ENCODE results near the gene ZCCHC14.
"Not testable (repeated sequence)": the region's sequence is repeated elsewhere in the genome, so short reads cannot be mapped to it uniquely, and the experiment has no call there.

The ZCCHC14 gene

DNA sequence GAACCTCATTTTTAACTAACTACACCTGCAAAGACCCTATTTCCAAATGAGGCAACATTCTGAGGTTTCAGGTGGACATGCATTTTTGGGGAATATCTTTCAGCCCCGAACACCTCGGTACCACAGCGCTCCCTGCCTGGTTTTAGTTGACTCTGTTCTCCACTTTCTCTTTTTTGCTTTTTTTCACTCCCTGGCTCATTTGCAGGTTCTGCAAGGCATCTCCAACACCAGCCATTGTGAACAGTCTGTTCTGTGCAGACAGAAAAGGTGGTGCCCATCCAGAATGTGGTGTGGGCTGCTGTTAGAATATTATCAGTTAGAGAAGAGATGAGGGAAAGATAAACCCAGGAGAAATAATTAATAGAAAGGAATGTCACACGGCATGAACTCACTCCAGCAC, 32.5 kb upstream of the ZCCHC14 start:
- Histone ChIP-seq H3K4me1 (no peaks in the 10 kb centered on the region), H3K4me2 (no peak overlapping the region), H3K9ac (no peak overlapping the region), H3K9me3 (peaks cover 23% of the 10 kb centered on the region), H3K27ac (no peak overlapping the region), H4K20me1 (no peaks in the 10 kb centered on the region), H3K4me3 (no peak overlapping the region), H3K36me3 (no peaks in the 10 kb centered on the region), H3K27me3 (no peaks in the 10 kb centered on the region)
- TF ChIP-seq Cebpa-rat (IDR thresholded peaks at IDR 0.05): no peak

DNA sequence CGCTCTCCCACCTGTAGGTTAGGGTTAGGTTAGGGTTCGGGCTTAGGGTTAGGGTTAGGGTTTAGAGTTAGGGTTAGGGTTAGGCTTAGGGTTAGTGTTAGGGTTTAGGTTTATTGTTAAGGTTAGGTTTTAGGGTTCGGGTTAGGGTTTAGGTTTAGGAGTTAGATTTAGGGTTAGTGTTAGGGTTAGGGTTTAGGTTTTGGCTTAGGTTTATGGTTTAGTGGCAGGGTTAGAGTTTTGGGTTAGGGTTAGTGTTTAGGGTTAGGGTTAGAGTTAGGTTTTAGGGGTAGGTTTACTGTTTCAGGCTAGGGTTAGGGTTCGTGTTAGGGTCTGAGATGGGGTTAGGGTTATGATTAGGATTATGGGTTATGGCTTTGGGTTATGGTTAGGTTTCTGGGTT, 31.6 kb upstream of the ZCCHC14 start:
- Histone ChIP-seq H3K4me1 (no peaks in the 10 kb centered on the region), H3K4me3 (no peak overlapping the region), H3K9me3 (peaks cover 15% of the 10 kb centered on the region), H3K9ac (no peak overlapping the region), H3K36me3 (no peaks in the 10 kb centered on the region), H3K27ac (no peak overlapping the region), H4K20me1 (no peaks in the 10 kb centered on the region), H3K4me2 (no peak overlapping the region), H3K27me3 (no peaks in the 10 kb centered on the region)
- no peak for TF ChIP-seq Cebpa-rat (IDR thresholded peaks at IDR 0.05)

DNA sequence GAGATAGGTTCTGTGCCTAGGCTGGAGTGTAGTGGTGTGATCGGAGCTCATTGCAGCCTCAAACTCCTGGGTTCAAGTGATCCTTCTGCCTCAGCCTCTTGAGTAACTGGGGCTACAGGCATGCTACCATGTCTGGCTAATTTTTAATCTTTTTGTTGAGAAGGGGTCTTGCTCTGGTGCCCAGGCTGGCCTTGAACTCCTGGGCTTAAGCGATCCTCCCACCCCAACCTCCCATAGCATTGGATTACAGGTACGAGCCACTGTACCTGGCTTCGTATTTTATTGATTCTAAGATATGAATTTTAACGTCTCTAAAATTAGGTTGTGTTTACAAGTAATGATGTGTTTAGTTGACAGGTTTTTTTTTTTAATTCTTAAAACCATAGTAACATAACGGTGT, 30.8 kb upstream of the ZCCHC14 start:
- not testable (repeated sequence) for H3K36me3 ChIP-seq, H3K4me1 ChIP-seq, H3K9me3 ChIP-seq, H3K27ac ChIP-seq, H3K27me3 ChIP-seq, H3K4me3 ChIP-seq, H3K4me2 ChIP-seq, H3K9ac ChIP-seq, H4K20me1 ChIP-seq

DNA sequence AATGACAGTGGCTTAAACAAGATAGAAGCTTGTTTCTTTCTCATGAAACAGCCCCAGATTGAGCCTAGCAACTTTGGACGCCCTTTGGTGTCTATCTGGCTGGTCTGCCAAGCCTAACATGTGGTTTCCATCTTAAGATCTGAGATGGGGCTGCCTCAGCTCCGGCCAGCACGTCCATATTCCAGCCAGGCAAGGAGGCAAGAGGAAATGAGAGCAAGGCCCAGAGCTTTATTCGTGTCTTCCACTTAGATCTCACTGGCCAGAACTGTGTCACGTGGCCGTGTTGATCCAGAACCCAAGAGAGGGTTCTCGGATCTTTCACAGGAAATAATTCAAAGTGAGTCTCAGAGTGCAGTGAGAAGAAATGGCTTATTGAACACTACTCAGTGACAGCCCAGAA, 28.9 kb upstream of the ZCCHC14 start:
- H3K4me1 ChIP-seq, H3K9me3 ChIP-seq, H4K20me1 ChIP-seq, H3K4me2 ChIP-seq, H3K4me3 ChIP-seq, H3K9ac ChIP-seq, H3K27me3 ChIP-seq, H3K27ac ChIP-seq, H3K36me3 ChIP-seq: not testable (repeated sequence)

DNA sequence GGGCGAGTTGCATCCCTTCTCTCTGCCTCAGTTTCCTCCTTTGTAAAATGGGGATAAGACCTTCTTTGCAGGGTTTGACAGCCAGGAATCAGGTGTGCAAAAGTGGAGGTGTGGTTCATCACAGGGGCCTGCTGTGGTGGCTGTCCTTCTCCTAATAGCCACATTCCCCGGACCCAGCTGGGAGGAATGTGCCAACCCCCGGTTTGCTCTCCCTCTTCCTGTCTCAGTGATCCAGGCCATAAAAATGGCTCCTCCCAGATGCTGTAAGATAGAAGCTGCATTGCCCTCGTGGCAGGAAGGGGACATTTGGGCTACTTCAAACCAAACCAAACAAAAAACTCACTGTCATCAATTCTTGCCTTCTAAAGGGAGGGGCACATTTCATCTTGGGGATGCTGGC, 26.3 kb upstream of the ZCCHC14 start:
- not testable (repeated sequence) for H3K36me3 ChIP-seq, H3K27ac ChIP-seq, H4K20me1 ChIP-seq, H3K9me3 ChIP-seq, H3K4me1 ChIP-seq, H3K27me3 ChIP-seq, H3K4me2 ChIP-seq, H3K9ac ChIP-seq, H3K4me3 ChIP-seq

DNA sequence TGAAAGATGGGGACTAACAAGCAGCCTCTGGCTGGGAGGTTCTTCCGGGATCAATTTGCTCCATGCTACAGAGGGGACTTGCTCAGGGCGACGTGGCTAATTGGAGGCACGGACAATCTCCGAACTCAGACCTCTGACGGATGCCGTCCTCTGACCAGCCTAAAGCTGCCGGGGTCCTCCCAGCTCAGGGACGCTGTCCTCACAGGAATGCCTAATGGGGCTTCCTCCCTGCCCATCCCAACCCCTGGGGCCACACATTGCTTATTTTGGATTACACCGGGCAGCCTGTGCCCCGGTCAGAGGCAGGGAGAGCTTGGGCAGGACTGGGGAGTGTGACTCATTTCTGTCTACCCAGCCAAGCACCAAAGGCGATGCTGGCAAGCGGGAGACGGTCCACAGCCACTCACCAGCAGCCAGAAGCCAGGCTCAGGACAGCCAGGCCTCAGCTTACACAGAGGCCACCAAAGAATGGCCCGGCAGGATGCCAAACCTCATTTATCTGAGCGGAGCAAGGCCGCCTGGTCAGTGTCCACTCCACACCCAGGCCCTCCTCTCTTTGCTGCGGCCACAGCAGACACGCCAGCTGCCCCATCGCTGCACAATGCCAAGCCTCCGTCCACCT, 25.7 kb upstream of the ZCCHC14 start:
- not testable (repeated sequence) for H3K9me3 ChIP-seq, H4K20me1 ChIP-seq, H3K4me3 ChIP-seq, H3K36me3 ChIP-seq, H3K4me2 ChIP-seq, H3K27me3 ChIP-seq, H3K27ac ChIP-seq, H3K4me1 ChIP-seq, H3K9ac ChIP-seq

DNA sequence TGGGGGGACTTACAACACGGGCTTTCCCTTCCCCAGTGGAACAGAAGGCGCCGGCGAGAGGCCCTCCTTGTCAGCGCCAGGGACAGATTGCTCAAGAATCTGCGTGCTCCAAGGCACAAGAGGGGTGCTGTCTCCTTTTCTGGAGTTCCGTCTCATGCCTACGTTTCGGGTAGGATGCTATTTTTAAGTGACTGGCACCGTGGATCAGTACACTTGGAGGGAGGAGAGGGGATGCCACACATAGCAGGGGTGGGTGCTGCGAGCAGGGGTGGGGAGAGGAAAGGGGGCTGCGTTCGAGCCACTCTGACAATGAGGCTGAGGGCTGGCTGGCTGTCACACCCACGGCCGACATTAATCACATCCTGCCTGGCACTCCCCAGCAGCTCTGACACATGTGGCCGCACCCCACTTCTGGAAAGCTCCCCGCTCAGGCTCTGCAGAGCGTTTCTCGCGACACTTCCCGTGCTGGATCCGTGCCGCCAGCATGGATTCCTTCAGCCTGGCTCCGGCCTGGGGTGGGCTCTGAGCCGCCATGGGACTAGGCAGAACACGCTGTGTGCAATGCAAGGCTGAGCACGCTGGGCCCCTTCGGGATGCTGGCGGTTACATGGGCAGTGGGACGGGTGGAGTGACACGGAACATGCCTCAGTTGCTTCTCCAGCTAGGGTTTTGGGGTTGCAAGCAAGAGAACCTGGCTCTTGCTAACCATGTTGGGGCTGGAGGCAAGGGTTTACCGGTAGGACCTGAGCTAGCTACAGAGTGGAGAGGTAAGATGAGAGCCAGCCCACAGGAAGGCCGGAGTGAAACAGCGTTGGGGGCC, 25.0 kb upstream of the ZCCHC14 start:
- H3K4me2 ChIP-seq, H3K9ac ChIP-seq, H3K4me3 ChIP-seq: not testable (repeated sequence)

DNA sequence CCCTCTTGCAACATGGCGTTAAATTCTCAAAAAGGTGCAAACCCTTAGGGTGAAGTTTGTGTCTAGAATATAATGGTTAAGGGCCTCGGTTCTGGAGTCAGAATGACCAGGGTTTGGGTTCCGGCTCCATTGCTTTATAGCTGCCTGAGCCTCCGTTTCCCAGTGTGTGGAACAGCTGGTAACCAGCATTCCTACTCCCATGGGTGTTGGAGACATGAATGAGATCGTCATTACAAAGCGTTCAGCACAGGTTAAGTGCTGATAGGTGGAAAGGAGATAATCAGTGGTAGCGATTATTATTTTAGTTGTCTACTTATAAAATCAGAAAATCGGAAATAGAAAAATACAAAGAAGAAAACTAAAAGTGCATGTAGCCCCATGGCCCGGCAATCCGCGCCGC, 23.5 kb upstream of the ZCCHC14 start:
- no peaks in the 10 kb centered on the region for H3K27me3 ChIP-seq
- no peaks in the 10 kb centered on the region for H3K9me3 ChIP-seq
- H3K4me1 ChIP-seq: no peaks in the 10 kb centered on the region
- H3K36me3 ChIP-seq: no peaks in the 10 kb centered on the region
- H3K4me3 ChIP-seq: no peak overlapping the region
- H3K9ac ChIP-seq: no peak overlapping the region
- no peak overlapping the region for H3K27ac ChIP-seq
- H3K4me2 ChIP-seq: no peak overlapping the region
- no peaks in the 10 kb centered on the region for H4K20me1 ChIP-seq
- TF ChIP-seq Cebpa-rat (IDR thresholded peaks at IDR 0.05): no peak

More for the DNA sequence above, 25.0 kb upstream of the ZCCHC14 start:
- H3K27ac ChIP-seq, H3K9me3 ChIP-seq, H3K36me3 ChIP-seq, H4K20me1 ChIP-seq, H3K27me3 ChIP-seq, H3K4me1 ChIP-seq: not testable (repeated sequence)

DNA sequence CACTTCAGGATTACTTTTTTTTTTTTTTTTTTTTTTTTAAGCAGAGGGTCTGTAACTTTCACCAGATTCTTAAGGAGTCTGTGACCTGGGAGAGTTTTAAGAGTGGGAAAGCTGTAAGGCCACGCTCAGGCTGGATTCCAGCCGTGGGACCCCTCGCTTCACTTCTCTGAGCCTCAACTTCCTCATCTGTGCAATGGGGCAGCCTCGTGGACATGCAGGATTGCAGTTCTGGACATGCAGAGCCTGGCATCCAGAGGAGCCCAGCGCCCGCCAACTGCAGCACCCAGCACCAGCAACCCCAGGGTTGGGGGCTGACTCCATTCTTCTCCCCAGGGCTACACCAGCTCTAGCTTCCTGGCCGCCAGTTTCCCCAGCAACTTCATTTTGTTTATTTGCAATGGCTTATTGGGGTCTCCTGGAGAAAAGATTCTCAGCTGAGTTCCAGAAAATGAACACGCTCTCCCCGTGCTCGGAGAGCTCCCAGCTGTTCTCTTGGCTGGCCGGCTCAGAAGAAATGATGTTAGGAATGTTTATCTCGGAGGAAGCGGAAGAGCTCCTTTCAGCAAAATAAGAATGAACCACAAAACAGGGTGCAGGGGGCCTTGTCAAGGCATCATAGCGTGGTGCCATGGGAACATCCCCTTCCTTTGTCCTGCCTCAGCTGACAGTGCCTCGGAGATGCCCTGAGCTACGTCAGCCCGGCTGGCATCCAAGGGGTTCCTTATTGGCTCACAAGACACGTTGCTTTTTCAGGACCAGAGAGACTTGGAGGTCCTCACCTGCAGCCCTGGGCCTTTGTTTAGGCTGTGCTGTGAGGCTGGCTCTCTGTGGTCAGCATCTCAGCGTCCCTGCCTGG, 22.9 kb upstream of the ZCCHC14 start:
- no peak overlapping the region for H3K9ac ChIP-seq
- no peaks in the 10 kb centered on the region for H4K20me1 ChIP-seq
- no peak overlapping the region for H3K4me3 ChIP-seq
- H3K4me1 ChIP-seq: no peaks in the 10 kb centered on the region
- no peaks in the 10 kb centered on the region for H3K9me3 ChIP-seq
- no peaks in the 10 kb centered on the region for H3K36me3 ChIP-seq
- no peak overlapping the region for H3K27ac ChIP-seq
- H3K27me3 ChIP-seq: no peaks in the 10 kb centered on the region
- H3K4me2 ChIP-seq: no peak overlapping the region
- no peak for TF ChIP-seq Cebpa-rat (IDR thresholded peaks at IDR 0.05)

DNA sequence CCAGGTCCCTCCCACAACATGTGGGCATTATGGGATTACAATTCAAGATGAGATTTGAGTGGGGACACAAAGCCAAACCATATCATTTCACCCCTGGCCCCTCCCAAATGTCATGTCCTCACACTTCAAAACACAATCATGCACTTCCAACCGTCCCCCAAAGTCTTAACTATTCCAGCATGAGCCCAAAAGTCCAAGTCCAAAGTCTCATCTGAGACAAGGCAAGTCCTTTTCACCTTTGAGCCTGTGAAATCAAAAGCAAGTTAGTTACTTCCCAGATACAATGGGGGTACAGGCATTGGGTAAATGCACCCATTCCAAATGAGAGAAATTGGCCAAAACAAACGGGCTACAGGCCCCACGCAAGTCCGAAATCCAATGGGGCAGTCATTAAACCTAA, 17.0 kb upstream of the ZCCHC14 start:
- H3K4me1 ChIP-seq: peaks cover 21% of the 10 kb centered on the region

More for the DNA sequence above, 17.0 kb upstream of the ZCCHC14 start:
- not testable (repeated sequence) for H3K9me3 ChIP-seq, H3K27ac ChIP-seq, H4K20me1 ChIP-seq, H3K36me3 ChIP-seq, H3K4me2 ChIP-seq, H3K4me3 ChIP-seq, H3K27me3 ChIP-seq, H3K9ac ChIP-seq

All from BLaER1 (cell line).